Mesenchymal stem cell (in vitro differentiated cells and primary cell): Measurements from ENCODE around the gene LSMEM2.
A peak's percentile ranks its signal among the peaks of the same experiment; 100 is the strongest.

Experiments used
- DNase-seq: peaks from one replicate; pipeline ENCODE4 v3.0.0-alpha.2; 2013
- H2AFZ ChIP-seq: one replicate; pipeline ENCODE4 v1.6.1; 2013; ENCODE audit warnings: low read depth, mild to moderate bottlenecking, control low read depth, inconsistent platforms, low read length, moderate library complexity
- H2AK5ac ChIP-seq: 2 replicates; pipeline ENCODE4 v1.6.1; 2013; ENCODE audit warnings: low read length, moderate library complexity, mild to moderate bottlenecking, inconsistent platforms; ENCODE audit not compliant: severe bottlenecking
- H2BK120ac ChIP-seq: one replicate; pipeline ENCODE4 v1.6.1; 2013; ENCODE audit warnings: low read depth, mild to moderate bottlenecking, inconsistent platforms, low read length, moderate library complexity
- H2BK12ac ChIP-seq, 2 experiments: one replicate each; pipeline ENCODE4 v1.6.1; 2013; ENCODE audit warnings: inconsistent platforms in 2 of 2, low read length in 2 of 2, mild to moderate bottlenecking in 2 of 2, moderate library complexity in 2 of 2, control low read depth in 1 of 2
- H2BK15ac ChIP-seq: one replicate; pipeline ENCODE4 v1.6.1; 2013; ENCODE audit warnings: mild to moderate bottlenecking, low read depth, inconsistent platforms; ENCODE audit not compliant: poor library complexity, severe bottlenecking
- H2BK5ac ChIP-seq: 2 replicates; pipeline ENCODE4 v1.6.1; 2013; ENCODE audit warnings: low read depth, mild to moderate bottlenecking, low read length, control low read depth, inconsistent platforms; ENCODE audit not compliant: poor library complexity, severe bottlenecking
- H3K14ac ChIP-seq, 2 experiments: one replicate each; pipeline ENCODE4 v1.6.1; 2013; ENCODE audit warnings: inconsistent platforms in 2 of 2, low read length in 2 of 2, control low read depth in 1 of 2, mild to moderate bottlenecking in 1 of 2, moderate library complexity in 1 of 2
- H3K18ac ChIP-seq, 2 experiments: one replicate each; pipeline ENCODE4 v1.6.1; 2013; ENCODE audit warnings: inconsistent platforms in 2 of 2, low read length in 2 of 2, control low read depth in 1 of 2, low read depth in 1 of 2, mild to moderate bottlenecking in 1 of 2
- H3K23ac ChIP-seq, 2 experiments: one replicate each; pipeline ENCODE4 v1.6.1; 2013; ENCODE audit warnings: inconsistent platforms in 2 of 2, low read length in 2 of 2, mild to moderate bottlenecking in 2 of 2, moderate library complexity in 2 of 2, control low read depth in 1 of 2
- H3K27ac ChIP-seq: 2 replicates; pipeline ENCODE4 v1.5.1; 2013; ENCODE audit warnings: mild to moderate bottlenecking, moderate library complexity, low read length, control low read depth, inconsistent platforms; ENCODE audit not compliant: poor library complexity, severe bottlenecking
- H3K27me3 ChIP-seq, 2 experiments: 2 replicates each; pipeline versions ENCODE4 v1.6.1 to v1.7.0; 2013; ENCODE audit warnings: low read length in 2 of 2, mild to moderate bottlenecking in 2 of 2, moderate library complexity in 2 of 2, control low read depth in 1 of 2, inconsistent platforms in 1 of 2; ENCODE audit not compliant: control insufficient read depth in 1 of 2, insufficient read depth in 1 of 2
- H3K36me3 ChIP-seq, 2 experiments: 2 replicates each; pipeline versions ENCODE4 v1.6.1 to v1.7.0; 2013; ENCODE audit warnings: low read length in 2 of 2, control low read depth in 1 of 2, inconsistent platforms in 1 of 2, low read depth in 1 of 2, mild to moderate bottlenecking in 1 of 2; ENCODE audit not compliant: insufficient read depth in 2 of 2, control insufficient read depth in 1 of 2
- H3K4ac ChIP-seq, 2 experiments: one replicate each; pipeline ENCODE4 v1.6.1; 2013; ENCODE audit warnings: inconsistent platforms in 2 of 2, low read length in 2 of 2, mild to moderate bottlenecking in 2 of 2, moderate library complexity in 2 of 2, control low read depth in 1 of 2, low read depth in 1 of 2
- H3K4me1 ChIP-seq: 2 replicates; pipeline ENCODE4 v1.6.1; 2013; ENCODE audit warnings: low read depth, low read length, control low read depth; ENCODE audit not compliant: control insufficient read depth, insufficient read depth
- H3K4me2 ChIP-seq: 2 replicates; pipeline ENCODE4 v1.6.1; 2013; ENCODE audit warnings: low read length, mild to moderate bottlenecking, inconsistent platforms; ENCODE audit not compliant: poor library complexity, severe bottlenecking
- H3K4me3 ChIP-seq, 2 experiments: 2 replicates each; pipeline versions ENCODE4 v1.5.1 to v1.7.0; 2013; ENCODE audit warnings: low read length in 2 of 2, mild to moderate bottlenecking in 2 of 2, control low read depth in 1 of 2, low read depth in 1 of 2; ENCODE audit not compliant: insufficient read depth in 1 of 2
- H3K79me1 ChIP-seq: replicated peaks from 2 replicates; pipeline ENCODE4 v1.6.1; 2013; ENCODE audit warnings: mild to moderate bottlenecking, control low read depth, low read length, inconsistent platforms; ENCODE audit not compliant: poor library complexity, severe bottlenecking
- H3K9ac ChIP-seq: 2 replicates; pipeline ENCODE4 v1.7.0; 2013; ENCODE audit warnings: mild to moderate bottlenecking, low read length, moderate library complexity
- H3K9me3 ChIP-seq: 2 replicates; pipeline ENCODE4 v1.7.0; 2013; ENCODE audit warnings: mild to moderate bottlenecking, low read length; ENCODE audit not compliant: control insufficient read depth
- H4K8ac ChIP-seq: one replicate; pipeline ENCODE4 v1.6.1; 2013; ENCODE audit warnings: inconsistent platforms, mild to moderate bottlenecking, low read length, moderate library complexity
- H4K91ac ChIP-seq: one replicate; pipeline ENCODE4 v1.6.1; 2013; ENCODE audit warnings: mild to moderate bottlenecking, low read length, inconsistent platforms
- WGBS: methylation state at CpG from one replicate; pipeline ENCODE4 v1.1.7; 2013; ENCODE audit warnings: mixed read lengths; 5-methylcytosine and 5-hydroxymethylcytosine counted together

The LSMEM2 gene

DNA sequence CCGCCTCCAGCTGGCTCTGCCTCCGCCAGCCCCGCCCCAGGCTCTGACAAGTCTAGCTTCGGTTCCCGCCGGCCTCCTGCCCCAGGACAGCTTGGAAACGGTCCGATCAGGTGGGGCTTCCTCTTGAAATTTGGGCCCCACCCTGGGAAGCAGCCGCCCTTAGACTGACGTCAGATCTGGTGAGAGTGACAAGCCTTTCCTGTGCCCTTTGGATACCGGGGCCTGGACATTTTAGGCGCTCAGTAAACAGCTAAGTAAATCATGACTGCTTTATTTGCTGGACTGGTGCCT lies 20.7 kb downstream of the LSMEM2 start:
- Histone ChIP-seq H3K9ac (peak overlapping the region; percentile 83), H4K8ac (no peak overlapping the region), H3K36me3 (peaks cover 5 to 12% of the 10 kb centered on the region in 2 experiments), H2BK12ac (no peak overlapping the region), H3K9me3 (no peaks in the 10 kb centered on the region), H2AK5ac (no peak overlapping the region), H3K4me1 (peaks cover 35% of the 10 kb centered on the region), H3K18ac (peak overlapping the region; percentile 50 to 71), H3K79me1 (peaks cover 14% of the 10 kb centered on the region), H4K91ac (peak overlapping the region; percentile 8), H3K14ac (peak overlapping the region in 1 of 2 experiments; percentile 11), H2AFZ (no peak overlapping the region), H2BK120ac (no peak overlapping the region), H2BK15ac (no peak overlapping the region), H3K4me3 (peak overlapping the region; percentile 48 to 73), H3K27ac (peak overlapping the region; percentile 11), H2BK5ac (no peak overlapping the region), H3K27me3 (no peaks in the 10 kb centered on the region), H3K23ac (no peak overlapping the region), H3K4ac (peak overlapping the region in 1 of 2 experiments; percentile 47), H3K4me2 (peak overlapping the region; percentile 85)
- WGBS: 2% methylated on average over 12 of the region's 12 CpGs
- no peak for DNase-seq

DNA sequence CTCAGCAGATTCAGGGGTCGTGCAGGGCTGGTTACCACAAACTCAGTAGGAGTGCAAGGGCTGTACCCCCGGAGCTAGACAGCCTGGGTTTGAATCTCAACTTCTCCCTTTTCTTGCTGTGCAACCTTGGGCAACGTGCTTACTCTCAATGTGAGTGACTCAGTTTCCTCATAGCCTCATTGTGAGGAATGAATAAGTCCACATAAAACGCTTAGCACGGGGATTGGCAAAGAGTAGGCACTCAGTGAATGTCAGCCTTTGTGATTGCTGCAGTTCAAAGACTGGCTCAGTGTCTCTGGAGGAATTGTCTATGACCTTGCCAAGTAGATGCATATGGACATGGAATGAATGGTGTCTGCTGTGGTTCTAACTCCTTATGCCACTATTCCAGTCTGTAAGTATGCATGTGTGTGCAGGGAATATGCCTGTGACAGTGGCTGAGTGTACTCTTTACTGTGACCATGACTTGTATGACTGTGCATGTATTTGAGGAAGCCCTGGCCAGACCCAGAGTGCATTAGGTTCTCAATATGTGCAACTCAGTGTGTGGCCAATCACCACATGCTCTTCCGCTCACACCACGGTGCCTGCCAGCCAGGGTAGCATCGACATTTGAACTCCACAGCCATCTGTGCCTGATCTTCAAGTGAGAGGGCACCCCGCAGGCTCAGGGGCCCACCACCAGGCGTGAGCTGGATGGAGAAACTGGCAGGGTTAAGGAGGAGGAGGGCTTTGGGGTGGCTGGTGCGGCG lies 21.2 kb downstream of the LSMEM2 start:
- Histone ChIP-seq H2BK120ac (no peak overlapping the region), H2BK5ac (no peak overlapping the region), H3K14ac (peak overlapping the region in 1 of 2 experiments; percentile 30), H3K4me1 (peaks cover 36% of the 10 kb centered on the region), H3K27ac (peak overlapping the region; percentile 11), H3K9ac (peak overlapping the region; percentile 83), H3K23ac (no peak overlapping the region), H3K4me3 (peak overlapping the region; percentile 48 to 73), H4K91ac (peak overlapping the region; percentile 8), H3K27me3 (no peaks in the 10 kb centered on the region), H2AFZ (no peak overlapping the region), H2AK5ac (no peak overlapping the region), H2BK12ac (peak overlapping the region in 1 of 2 experiments; percentile 15), H3K18ac (peak overlapping the region; percentile 50 to 71), H3K4ac (peak overlapping the region in 1 of 2 experiments; percentile 47), H3K79me1 (peaks cover 14% of the 10 kb centered on the region), H3K36me3 (peaks cover 5 to 12% of the 10 kb centered on the region in 2 experiments), H3K4me2 (peak overlapping the region; percentile 85), H4K8ac (peak overlapping the region; percentile 33), H2BK15ac (no peak overlapping the region), H3K9me3 (no peaks in the 10 kb centered on the region)
- DNase-seq: peak; percentile 45
- WGBS: 76% methylated on average over 12 of the region's 12 CpGs

DNA sequence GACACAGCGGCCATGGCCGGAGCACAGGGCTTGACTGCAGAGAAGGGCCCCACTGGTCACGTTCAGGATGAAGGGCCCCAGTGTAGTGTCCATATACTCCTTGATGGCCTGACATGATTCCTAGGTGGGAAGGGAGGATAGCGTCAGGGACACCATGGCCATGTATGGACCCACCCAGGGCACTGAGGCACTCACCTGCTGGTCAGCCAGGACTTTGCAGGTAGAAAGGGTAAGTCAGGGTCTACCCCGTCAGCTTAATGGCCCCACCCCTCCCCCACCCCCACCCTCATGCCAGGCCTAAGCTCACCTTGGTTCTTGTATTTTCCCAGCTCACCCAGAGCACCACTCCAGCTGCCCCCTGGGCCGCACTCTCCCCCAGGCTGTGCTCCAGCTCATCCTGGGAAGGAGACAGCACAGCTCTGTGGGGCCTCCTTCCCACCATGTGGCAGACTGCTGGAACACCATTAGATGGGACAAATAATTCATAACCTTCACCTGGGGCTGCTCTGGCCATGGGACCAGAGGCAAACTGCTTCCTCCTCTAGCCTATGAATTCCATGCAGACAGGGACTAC lies 21.9 kb downstream of the LSMEM2 start:
- Histone ChIP-seq H4K8ac (no peak overlapping the region), H4K91ac (no peak overlapping the region), H3K4me1 (peaks cover 36% of the 10 kb centered on the region), H3K9me3 (no peaks in the 10 kb centered on the region), H3K23ac (no peak overlapping the region), H2BK12ac (peak overlapping the region in 1 of 2 experiments; percentile 34), H3K4me3 (peak overlapping the region in 1 of 2 experiments; percentile 73), H2BK5ac (no peak overlapping the region), H3K4me2 (no peak overlapping the region), H2AK5ac (no peak overlapping the region), H2AFZ (no peak overlapping the region), H3K9ac (peak overlapping the region; percentile 83), H3K4ac (no peak overlapping the region), H3K79me1 (peaks cover 14% of the 10 kb centered on the region), H2BK120ac (no peak overlapping the region), H3K36me3 (peaks cover 3 to 12% of the 10 kb centered on the region in 2 experiments), H2BK15ac (no peak overlapping the region), H3K14ac (no peak overlapping the region), H3K27ac (no peak overlapping the region), H3K27me3 (no peaks in the 10 kb centered on the region), H3K18ac (no peak overlapping the region)
- 90% methylated on average over 6 of the region's 6 CpGs for WGBS
- DNase-seq: no peak
